ENCODE measurements around the gene CD8A. TPM values are rescaled to one million over a fixed set of nuclear protein-coding genes. Genes with fewer than 3 reads are reported as not detected.

Gene CD8A
- total RNA-seq, 1 donor from 2014 or later, result 2.8 TPM

DNA sequence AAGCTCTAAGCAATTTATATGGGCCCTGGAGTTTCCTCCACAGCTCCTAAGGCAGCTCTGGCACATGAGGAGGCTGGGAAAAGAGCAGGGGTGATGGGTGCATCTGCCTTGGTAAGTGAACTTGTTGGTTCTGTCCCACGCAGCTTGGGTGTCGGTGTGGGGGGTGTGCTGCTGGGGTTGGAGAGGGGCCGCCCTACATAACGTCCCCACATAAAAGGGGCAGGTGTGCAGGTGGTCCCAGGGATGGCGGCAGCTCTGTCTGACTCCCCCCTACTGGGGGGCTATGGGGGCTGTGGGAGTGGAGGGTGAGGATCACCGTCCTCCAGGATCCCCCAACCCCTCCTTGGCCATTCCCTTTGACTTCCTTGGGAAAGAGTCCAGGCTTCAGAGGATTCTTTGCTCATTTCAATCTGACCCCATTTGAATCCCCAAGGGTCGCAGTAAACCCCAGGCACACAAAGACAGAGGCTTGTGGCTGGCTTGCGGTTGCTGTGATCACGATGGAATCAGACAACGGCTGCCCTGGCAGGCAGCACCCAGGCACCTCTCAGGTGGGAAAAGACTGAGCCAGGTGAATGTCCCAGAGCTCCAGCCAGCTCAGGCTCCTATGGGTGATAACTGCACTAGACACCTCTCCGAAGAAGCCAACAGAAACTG is 34.5 kb upstream of the CD8A start:
- Mint-ChIP-seq H3K4me3 (ENCODE audit: low read depth) (no peak overlapping the region), H3K36me3 (ENCODE audit: low read depth) (no peaks in the 10 kb centered on the region), H3K9me3 (peaks cover 10% of the 10 kb centered on the region), H3K27ac (no peak overlapping the region), H3K4me1 (ENCODE audit: low read depth) (peaks cover 13% of the 10 kb centered on the region), H3K27me3 (ENCODE audit: low read depth) (peaks cover 9% of the 10 kb centered on the region)
- intact Hi-C loops (cut with micrococcal nuclease), result no loop called here
- DNase-seq (ENCODE audit: low spot score), result no peak

DNA sequence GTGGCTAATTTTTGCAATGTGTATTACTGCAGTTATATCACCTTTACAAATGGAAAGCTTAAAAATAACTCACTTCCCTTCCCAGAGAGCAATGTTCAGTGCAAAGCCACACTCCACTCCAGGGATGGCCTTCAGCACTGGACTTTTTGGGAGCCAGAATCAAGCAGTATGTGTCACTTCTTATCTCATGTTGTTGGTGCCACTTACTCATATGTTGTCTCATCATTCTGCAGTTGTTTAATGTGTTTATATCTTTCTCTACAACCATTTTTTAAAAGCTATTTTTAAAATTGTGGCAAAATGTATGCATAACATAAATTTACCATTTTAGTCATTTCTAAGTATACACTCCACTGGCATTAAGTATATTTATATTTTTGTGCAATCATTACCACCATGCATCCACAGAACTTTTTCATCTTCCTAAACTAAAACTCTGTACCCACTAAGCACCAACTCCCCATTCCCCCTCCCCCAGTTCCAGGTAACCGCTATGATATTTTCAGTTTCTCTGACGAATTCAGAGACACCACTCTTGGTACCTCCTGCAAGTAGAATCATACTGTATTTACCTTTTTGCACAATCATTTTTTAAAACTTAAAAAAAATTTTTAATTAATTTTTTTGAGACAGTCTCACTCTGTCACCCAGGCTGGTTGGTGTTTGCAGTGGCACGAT is 32.1 kb upstream of the CD8A start:
- intact Hi-C loops (cut with micrococcal nuclease), result no loop called here
- peaks cover 13% of the 10 kb centered on the region for H3K4me1 Mint-ChIP-seq (ENCODE audit: low read depth)
- peaks cover 10% of the 10 kb centered on the region for H3K9me3 Mint-ChIP-seq
- DNase-seq (ENCODE audit: low spot score), result no peak
- no peak overlapping the region for H3K27ac Mint-ChIP-seq
- H3K36me3 Mint-ChIP-seq (ENCODE audit: low read depth), result no peaks in the 10 kb centered on the region
- no peak overlapping the region for H3K4me3 Mint-ChIP-seq (ENCODE audit: low read depth)
- peaks cover 22% of the 10 kb centered on the region for H3K27me3 Mint-ChIP-seq (ENCODE audit: low read depth)

- Mint-ChIP-seq H3K27ac (no peak overlapping the region), H3K36me3 (ENCODE audit: low read depth) (no peaks in the 10 kb centered on the region), H3K4me3 (ENCODE audit: low read depth) (no peak overlapping the region), H3K9me3 (peaks cover 10% of the 10 kb centered on the region), H3K4me1 (ENCODE audit: low read depth) (peaks cover 13% of the 10 kb centered on the region), H3K27me3 (ENCODE audit: low read depth) (peaks cover 27% of the 10 kb centered on the region)
- intact Hi-C loops (cut with micrococcal nuclease), result no loop called here
- DNase-seq (ENCODE audit: low spot score), result no peak
Observed at GRCh38 chr2:86821842-86822241, 31.1 kb upstream of the CD8A start.

- no peaks in the 10 kb centered on the region for H3K36me3 Mint-ChIP-seq (ENCODE audit: low read depth)
- H3K4me3 Mint-ChIP-seq (ENCODE audit: low read depth), result no peak overlapping the region
- intact Hi-C loops (cut with micrococcal nuclease), result no loop called here
- no peak overlapping the region for H3K27ac Mint-ChIP-seq
- peaks cover 30% of the 10 kb centered on the region for H3K27me3 Mint-ChIP-seq (ENCODE audit: low read depth)
- DNase-seq (ENCODE audit: low spot score), result no peak
- peaks cover 10% of the 10 kb centered on the region for H3K9me3 Mint-ChIP-seq
- H3K4me1 Mint-ChIP-seq (ENCODE audit: low read depth), result peaks cover 11% of the 10 kb centered on the region
Observed at GRCh38 chr2:86821306-86821705, 30.6 kb upstream of the CD8A start.

DNA sequence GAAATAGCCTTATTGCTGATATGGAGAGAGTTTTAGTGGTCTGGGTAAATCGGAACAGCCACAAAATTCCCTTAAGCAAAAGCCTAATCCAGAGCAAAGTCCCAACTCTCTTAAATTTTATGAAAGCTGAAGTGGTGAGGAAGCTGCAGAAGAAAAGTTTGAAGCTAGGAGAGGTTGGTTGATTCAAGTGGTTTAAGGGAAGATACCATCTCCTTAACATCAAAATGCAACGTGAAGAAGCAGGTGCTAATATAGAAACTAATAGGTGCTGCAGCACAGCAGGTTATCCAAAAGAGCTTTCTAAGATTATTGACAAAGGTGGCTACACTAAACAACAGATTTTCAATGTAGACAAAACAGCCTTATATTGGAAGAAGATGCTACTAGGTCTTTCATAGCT is 28.2 kb upstream of the CD8A start:
- no peak overlapping the region for H3K27ac Mint-ChIP-seq
- no peak for DNase-seq (ENCODE audit: low spot score)
- peaks cover 10% of the 10 kb centered on the region for H3K9me3 Mint-ChIP-seq
- H3K4me3 Mint-ChIP-seq (ENCODE audit: low read depth), result no peak overlapping the region
- no peaks in the 10 kb centered on the region for H3K4me1 Mint-ChIP-seq (ENCODE audit: low read depth)
- intact Hi-C loops (cut with micrococcal nuclease), result no loop called here
- no peaks in the 10 kb centered on the region for H3K36me3 Mint-ChIP-seq (ENCODE audit: low read depth)
- peaks cover 34% of the 10 kb centered on the region for H3K27me3 Mint-ChIP-seq (ENCODE audit: low read depth)

GRCh38 chr2:86818114-86818801 is 27.5 kb upstream of the CD8A start:
- H3K4me1 Mint-ChIP-seq (ENCODE audit: low read depth), result no peaks in the 10 kb centered on the region

DNA sequence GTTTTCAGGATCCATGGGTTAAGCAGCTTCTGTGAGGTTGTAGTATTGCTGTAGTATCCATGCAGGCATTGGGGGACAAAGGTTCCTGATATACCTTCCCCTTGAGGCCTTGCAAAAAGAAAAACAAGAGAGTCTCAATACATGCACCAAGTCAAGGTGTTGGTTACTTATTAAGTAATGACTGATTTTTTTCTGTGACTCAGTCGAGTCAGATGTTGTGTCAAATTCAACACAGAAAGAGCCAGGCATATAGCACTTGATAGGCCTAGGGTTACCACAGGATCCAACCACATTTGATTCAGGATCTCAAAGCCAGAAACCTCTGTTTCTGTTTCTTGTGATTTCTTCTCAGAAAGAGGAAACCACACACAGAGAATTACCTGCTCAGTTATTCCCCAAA is 24.9 kb upstream of the CD8A start:
- no peaks in the 10 kb centered on the region for H3K36me3 Mint-ChIP-seq (ENCODE audit: low read depth)
- no peak overlapping the region for H3K4me3 Mint-ChIP-seq (ENCODE audit: low read depth)
- no peaks in the 10 kb centered on the region for H3K9me3 Mint-ChIP-seq
- no peaks in the 10 kb centered on the region for H3K4me1 Mint-ChIP-seq (ENCODE audit: low read depth)
- intact Hi-C loops (cut with micrococcal nuclease), result no loop called here
- H3K27me3 Mint-ChIP-seq (ENCODE audit: low read depth), result peaks cover 54% of the 10 kb centered on the region
- no peak overlapping the region for H3K27ac Mint-ChIP-seq
- no peak for DNase-seq (ENCODE audit: low spot score)

More at GRCh38 chr2:86818114-86818801, 27.5 kb upstream of the CD8A start:
- Mint-ChIP-seq H3K4me3 (ENCODE audit: low read depth) (no peak overlapping the region), H3K27ac (no peak overlapping the region), H3K36me3 (ENCODE audit: low read depth) (no peaks in the 10 kb centered on the region), H3K27me3 (ENCODE audit: low read depth) (peaks cover 38% of the 10 kb centered on the region), H3K9me3 (peaks cover 10% of the 10 kb centered on the region)
- DNase-seq (ENCODE audit: low spot score), result no peak
- intact Hi-C loops (cut with micrococcal nuclease), result no loop called here

- intact Hi-C loops (cut with micrococcal nuclease), result no loop called here
- DNase-seq (ENCODE audit: low spot score), result no peak
- Mint-ChIP-seq H3K9me3 (no peaks in the 10 kb centered on the region), H3K36me3 (ENCODE audit: low read depth) (no peaks in the 10 kb centered on the region), H3K27me3 (ENCODE audit: low read depth) (peaks cover 63% of the 10 kb centered on the region), H3K27ac (no peak overlapping the region), H3K4me3 (ENCODE audit: low read depth) (peak overlapping the region; percentile 47), H3K4me1 (ENCODE audit: low read depth) (peaks cover 23% of the 10 kb centered on the region)
Observed at GRCh38 chr2:86809481-86810121, 18.9 kb upstream of the CD8A start.

- intact Hi-C loops (cut with micrococcal nuclease), result no loop called here
- no peaks in the 10 kb centered on the region for H3K36me3 Mint-ChIP-seq (ENCODE audit: low read depth)
Observed at GRCh38 chr2:86808315-86809161, 17.8 kb upstream of the CD8A start.

DNA sequence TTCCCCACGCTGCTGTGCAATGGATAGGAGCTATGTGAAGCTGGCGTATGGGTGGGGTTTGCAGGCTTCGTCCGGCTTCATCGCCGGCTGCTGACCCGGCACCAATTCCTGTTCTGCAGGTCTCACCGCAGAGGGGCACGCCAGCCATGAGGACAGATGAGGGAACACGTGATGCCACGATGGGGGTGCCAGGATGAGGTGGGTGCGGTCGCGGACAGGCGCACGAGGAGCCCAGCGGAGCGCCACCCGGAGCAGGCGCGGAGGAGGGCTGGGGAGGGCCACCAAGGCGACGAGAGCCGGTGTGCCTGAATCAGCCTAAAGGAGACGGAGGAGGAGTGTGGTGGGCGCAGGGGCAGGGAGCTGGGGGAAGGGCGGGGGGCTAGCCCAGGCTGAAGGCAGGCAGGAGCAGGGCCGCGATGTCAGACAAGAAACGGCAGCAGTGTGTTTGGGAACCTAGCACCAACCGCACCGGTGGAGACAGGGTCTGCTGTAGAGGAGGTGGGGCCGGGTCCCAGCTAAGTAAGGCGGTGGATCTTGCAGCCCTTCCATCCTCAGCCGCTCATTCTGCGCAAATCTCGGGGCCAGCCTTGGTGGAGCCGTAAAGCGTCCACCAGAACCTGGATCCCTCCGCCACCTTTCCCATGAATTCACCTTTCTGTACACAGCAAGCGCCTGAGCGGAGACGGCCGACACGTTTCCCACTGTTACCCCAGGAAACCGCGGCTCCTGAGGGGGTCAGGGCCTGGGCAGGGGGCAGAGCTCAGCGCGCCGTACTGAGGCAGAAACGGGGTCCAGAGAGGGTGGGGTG is 17.0 kb upstream of the CD8A start:
- Mint-ChIP-seq H3K27me3 (ENCODE audit: low read depth) (peaks cover 56% of the 10 kb centered on the region), H3K4me3 (ENCODE audit: low read depth) (peak overlapping the region; percentile 92), H3K36me3 (ENCODE audit: low read depth) (no peaks in the 10 kb centered on the region), H3K4me1 (ENCODE audit: low read depth) (peaks cover 23% of the 10 kb centered on the region), H3K9me3 (no peaks in the 10 kb centered on the region), H3K27ac (peak overlapping the region; percentile 74)
- DNase-seq (ENCODE audit: low spot score), result no peak
- intact Hi-C loops (cut with micrococcal nuclease), result loop anchor here (1.0 kb wide), 1 partner anchor 43 kb away; no protein-coding TSS in a partner anchor

More at GRCh38 chr2:86808315-86809161, 17.8 kb upstream of the CD8A start:
- no peaks in the 10 kb centered on the region for H3K9me3 Mint-ChIP-seq
- peak overlapping the region; percentile 37 for H3K27ac Mint-ChIP-seq
- peaks cover 23% of the 10 kb centered on the region for H3K4me1 Mint-ChIP-seq (ENCODE audit: low read depth)
- H3K4me3 Mint-ChIP-seq (ENCODE audit: low read depth), result peak overlapping the region; percentile 92
- DNase-seq (ENCODE audit: low spot score), result peak; percentile 87
- peaks cover 63% of the 10 kb centered on the region for H3K27me3 Mint-ChIP-seq (ENCODE audit: low read depth)

DNA sequence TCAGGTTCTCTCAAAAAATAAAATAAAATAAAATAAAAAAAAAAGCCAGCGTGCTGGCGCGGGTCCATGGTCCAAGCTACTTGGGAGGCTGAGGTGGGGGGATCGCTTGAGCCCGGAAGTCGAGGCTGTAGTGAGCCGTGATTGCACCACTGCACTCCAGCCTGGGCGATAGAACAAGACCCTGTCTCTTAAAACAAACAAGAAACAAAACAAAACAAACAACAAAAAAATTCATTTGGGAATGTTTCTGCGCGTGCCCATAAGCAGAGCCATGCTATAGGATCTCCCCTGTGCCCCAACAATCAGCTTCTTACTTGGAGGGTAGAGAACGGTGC is 16.4 kb upstream of the CD8A start:
- Mint-ChIP-seq H3K4me1 (ENCODE audit: low read depth) (peaks cover 23% of the 10 kb centered on the region), H3K9me3 (no peaks in the 10 kb centered on the region), H3K36me3 (ENCODE audit: low read depth) (no peaks in the 10 kb centered on the region), H3K27me3 (ENCODE audit: low read depth) (peaks cover 50% of the 10 kb centered on the region), H3K27ac (no peak overlapping the region), H3K4me3 (ENCODE audit: low read depth) (peak overlapping the region; percentile 92)
- no peak for DNase-seq (ENCODE audit: low spot score)
- intact Hi-C loops (cut with micrococcal nuclease), result loop anchor here (1.0 kb wide), 1 partner anchor 43 kb away; no protein-coding TSS in a partner anchor
